ENCODE data around the gene AKAP14.

DNA sequence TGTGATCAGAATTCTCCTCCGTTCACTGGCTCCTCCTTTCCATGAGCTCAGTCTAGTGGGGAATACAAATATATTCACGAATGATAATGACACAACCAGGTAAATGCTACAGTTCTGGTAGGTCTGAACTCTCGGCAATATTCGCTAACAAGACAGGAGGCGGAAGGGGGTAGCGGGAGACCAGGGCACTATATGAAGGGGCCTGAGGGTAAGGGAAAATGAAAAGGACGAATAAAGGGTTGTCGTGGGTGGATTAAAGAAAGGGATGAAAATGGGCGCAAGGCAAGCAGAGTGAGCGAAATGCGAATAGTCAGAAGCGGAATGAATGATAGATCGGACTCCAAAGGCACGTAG, 47.1 kb downstream of the AKAP14 start:
- TF ChIP-seq, protein P1, sequence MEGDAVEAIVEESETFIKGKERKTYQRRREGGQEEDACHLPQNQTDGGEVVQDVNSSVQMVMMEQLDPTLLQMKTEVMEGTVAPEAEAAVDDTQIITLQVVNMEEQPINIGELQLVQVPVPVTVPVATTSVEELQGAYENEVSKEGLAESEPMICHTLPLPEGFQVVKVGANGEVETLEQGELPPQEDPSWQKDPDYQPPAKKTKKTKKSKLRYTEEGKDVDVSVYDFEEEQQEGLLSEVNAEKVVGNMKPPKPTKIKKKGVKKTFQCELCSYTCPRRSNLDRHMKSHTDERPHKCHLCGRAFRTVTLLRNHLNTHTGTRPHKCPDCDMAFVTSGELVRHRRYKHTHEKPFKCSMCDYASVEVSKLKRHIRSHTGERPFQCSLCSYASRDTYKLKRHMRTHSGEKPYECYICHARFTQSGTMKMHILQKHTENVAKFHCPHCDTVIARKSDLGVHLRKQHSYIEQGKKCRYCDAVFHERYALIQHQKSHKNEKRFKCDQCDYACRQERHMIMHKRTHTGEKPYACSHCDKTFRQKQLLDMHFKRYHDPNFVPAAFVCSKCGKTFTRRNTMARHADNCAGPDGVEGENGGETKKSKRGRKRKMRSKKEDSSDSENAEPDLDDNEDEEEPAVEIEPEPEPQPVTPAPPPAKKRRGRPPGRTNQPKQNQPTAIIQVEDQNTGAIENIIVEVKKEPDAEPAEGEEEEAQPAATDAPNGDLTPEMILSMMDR (IDR thresholded peaks at IDR 0.05), result no peak
- no peak for TF ChIP-seq POLR2A (IDR thresholded peaks at IDR 0.05)
